HepG2 (cell line): ENCODE data around the gene TECTB. TPM values are rescaled to one million over a fixed set of nuclear protein-coding genes. Genes with fewer than 3 reads are reported as not detected.
A peak's percentile ranks its signal among the peaks of the same experiment; 100 is the strongest.

ENCODE experiments used
- CENPT ChIP-seq: sonication (generic); formaldehyde crosslinking; IDR thresholded peaks from 2 replicates; pipeline ENCODE4 v1.8.0; 2022; ENCODE audit warnings: low read depth, mild to moderate bottlenecking, moderate library complexity, missing genetic modification reagents
- GATA4 ChIP-seq: sonication (generic); IDR thresholded peaks from 2 replicates; pipeline ENCODE4 v1.6.1; 2016; ENCODE audit warnings: antibody characterized with exemption, low read depth, borderline replicate concordance
- HNRNPLL ChIP-seq: fragments of 200-400 bp; formaldehyde crosslinking; IDR thresholded peaks from 2 replicates; pipeline ENCODE4 v1.6.1; 2017; ENCODE audit warnings: mild to moderate bottlenecking, low read depth, low read length; ENCODE audit not compliant: poor library complexity, severe bottlenecking
- HOMEZ ChIP-seq: IDR thresholded peaks from 2 replicates; pipeline ENCODE4 v1.6.1; 2016; ENCODE audit warnings: low read depth
- KDM3A ChIP-seq: IDR thresholded peaks from 2 replicates; pipeline ENCODE4 v1.6.1; 2018; ENCODE audit warnings: low read depth, missing compliant biosample characterization
- MED8 ChIP-seq: sonication (generic); formaldehyde crosslinking; IDR thresholded peaks from 2 replicates; pipeline ENCODE4 v1.8.1; 2023; ENCODE audit warnings: mild to moderate bottlenecking, missing genetic modification reagents; ENCODE audit not compliant: insufficient replicate concordance
- MIER3 ChIP-seq: IDR thresholded peaks from 2 replicates; pipeline ENCODE4 v1.6.1; 2016; ENCODE audit warnings: missing compliant biosample characterization, borderline replicate concordance
- MIXL1 ChIP-seq: IDR thresholded peaks from 2 replicates; pipeline ENCODE4 v1.6.1; 2016
- MTA3 ChIP-seq: sonication (generic); formaldehyde crosslinking; IDR thresholded peaks from 2 replicates; pipeline ENCODE4 v1.4.0; 2020; ENCODE audit warnings: missing genetic modification reagents
- RARA ChIP-seq: IDR thresholded peaks from 2 replicates; pipeline ENCODE4 v1.6.1; 2016; ENCODE audit warnings: missing genetic modification reagents, missing compliant biosample characterization
- SRSF4 ChIP-seq: fragments of 200-400 bp; formaldehyde crosslinking; IDR thresholded peaks from one replicate; pipeline ENCODE4 v1.6.1; 2018; ENCODE audit warnings: mild to moderate bottlenecking, low read depth, low read length, moderate library complexity; ENCODE audit not compliant: poor library complexity, severe bottlenecking
- SRY ChIP-seq: sonication (generic); formaldehyde crosslinking; IDR thresholded peaks from 2 replicates; pipeline ENCODE4 v1.8.0; 2022; ENCODE audit warnings: mild to moderate bottlenecking, missing genetic modification reagents
- ZNF12 ChIP-seq: sonication (generic); formaldehyde crosslinking; IDR thresholded peaks from 2 replicates; pipeline ENCODE4 v1.5.0; 2020; ENCODE audit warnings: missing genetic modification reagents
- ZNF121 ChIP-seq: sonication (generic); formaldehyde crosslinking; IDR thresholded peaks from 2 replicates; pipeline ENCODE4 v1.5.0; 2020; ENCODE audit warnings: mild to moderate bottlenecking, missing genetic modification reagents
- ZNF672 ChIP-seq: sonication (generic); formaldehyde crosslinking; IDR thresholded peaks from 2 replicates; pipeline ENCODE4 v1.8.1; 2022; ENCODE audit warnings: missing genetic modification reagents
- ZUFSP ChIP-seq: sonication (generic); formaldehyde crosslinking; IDR thresholded peaks from 2 replicates; pipeline ENCODE4 v1.9.0; 2021; ENCODE audit warnings: missing genetic modification reagents, mild to moderate bottlenecking, borderline replicate concordance
- polyA plus RNA-seq, 8 experiments: library from polyadenylated mRNA; depleted of rRNA in 3 of 8; stranded (reverse) in 7 of 8; unstranded in 1 of 8; fragments of >200 nt; fragmentation: Illumina TruSeq in 4 of 8; extraction: Trizol in 4 of 8; gene quantifications; 2 replicates each; pipeline versions ENCODE4 v1.2.1 to v1.2.3, GENCODE V29; 2011 to 2016; ENCODE audit warnings: low read depth in 4 of 8, missing spikeins in 1 of 8, mixed read lengths in 1 of 8; ENCODE audit not compliant: insufficient read depth in 1 of 8
- total RNA-seq, 5 experiments: library from RNA; depleted of rRNA; stranded (reverse); fragments of >200 nt; fragmentation: Illumina TruSeq; extraction: Trizol; gene quantifications; 2 replicates each; pipeline ENCODE4 v1.2.3, GENCODE V29; 2016; ENCODE audit warnings: low read depth in 1 of 5
- TF ChIP-seq, protein P1 (sequence below): sonication (generic); formaldehyde crosslinking; IDR thresholded peaks from 2 replicates; pipeline ENCODE4 v1.8.0; 2022; ENCODE audit warnings: missing genetic modification reagents, mild to moderate bottlenecking, borderline replicate concordance
- TF ChIP-seq, protein P2 (sequence below): IDR thresholded peaks from 2 replicates; pipeline ENCODE4 v1.6.1; 2016; ENCODE audit warnings: missing compliant biosample characterization, missing genetic modification reagents, borderline replicate concordance
- TF ChIP-seq, protein P3 (sequence below): sonication (generic); formaldehyde crosslinking; IDR thresholded peaks from 2 replicates; pipeline ENCODE4 v1.5.0; 2020; ENCODE audit warnings: missing genetic modification reagents
- TF ChIP-seq, protein P4 (sequence below): sonication (generic); formaldehyde crosslinking; IDR thresholded peaks from 2 replicates; pipeline ENCODE4; 2020; ENCODE audit warnings: missing genetic modification reagents, mild to moderate bottlenecking, borderline replicate concordance

Gene TECTB
- total and polyA plus RNA-seq, 2 of the 13 experiments (the other 11 are each of a cell fraction or from before 2014, with no cell fraction given): 0.78 to 1.8 TPM

DNA sequence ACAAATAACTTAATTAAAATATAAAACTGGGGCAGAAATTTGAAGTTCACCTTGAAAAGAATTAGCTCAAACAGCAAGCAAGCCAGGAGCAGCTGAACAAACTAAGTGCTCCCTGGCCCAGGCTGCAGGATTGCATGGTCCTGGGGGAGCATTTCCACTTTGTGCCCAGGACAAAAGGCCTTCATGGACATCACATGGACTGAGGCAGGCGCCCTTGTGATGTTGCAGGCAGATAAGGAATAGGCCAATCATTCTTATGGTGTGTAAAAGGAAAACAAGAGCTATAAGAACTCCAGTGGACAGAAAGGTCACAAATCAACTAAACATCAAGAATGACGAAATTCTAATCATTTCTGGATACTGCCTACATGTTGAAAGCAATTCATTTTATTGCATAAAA is 17.5 kb upstream of the TECTB start (continued):
- TF ChIP-seq, protein P1, sequence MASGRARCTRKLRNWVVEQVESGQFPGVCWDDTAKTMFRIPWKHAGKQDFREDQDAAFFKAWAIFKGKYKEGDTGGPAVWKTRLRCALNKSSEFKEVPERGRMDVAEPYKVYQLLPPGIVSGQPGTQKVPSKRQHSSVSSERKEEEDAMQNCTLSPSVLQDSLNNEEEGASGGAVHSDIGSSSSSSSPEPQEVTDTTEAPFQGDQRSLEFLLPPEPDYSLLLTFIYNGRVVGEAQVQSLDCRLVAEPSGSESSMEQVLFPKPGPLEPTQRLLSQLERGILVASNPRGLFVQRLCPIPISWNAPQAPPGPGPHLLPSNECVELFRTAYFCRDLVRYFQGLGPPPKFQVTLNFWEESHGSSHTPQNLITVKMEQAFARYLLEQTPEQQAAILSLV (CRISPR knock-in tag): no peak
- TF ChIP-seq ZNF12 (CRISPR knock-in tag): no peak; the same call in 1 of the 2 replicates
- no peak for TF ChIP-seq SRY (CRISPR knock-in tag)
- TF ChIP-seq, protein P2, sequence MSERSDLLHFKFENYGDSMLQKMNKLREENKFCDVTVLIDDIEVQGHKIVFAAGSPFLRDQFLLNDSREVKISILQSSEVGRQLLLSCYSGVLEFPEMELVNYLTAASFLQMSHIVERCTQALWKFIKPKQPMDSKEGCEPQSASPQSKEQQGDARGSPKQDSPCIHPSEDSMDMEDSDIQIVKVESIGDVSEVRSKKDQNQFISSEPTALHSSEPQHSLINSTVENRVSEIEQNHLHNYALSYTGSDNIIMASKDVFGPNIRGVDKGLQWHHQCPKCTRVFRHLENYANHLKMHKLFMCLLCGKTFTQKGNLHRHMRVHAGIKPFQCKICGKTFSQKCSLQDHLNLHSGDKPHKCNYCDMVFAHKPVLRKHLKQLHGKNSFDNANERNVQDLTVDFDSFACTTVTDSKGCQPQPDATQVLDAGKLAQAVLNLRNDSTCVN (CRISPR knock-in tag): peak; percentile 67; the same call in 1 of the 2 replicates
- peak; percentile 87; the same call in 1 of the 2 replicates for TF ChIP-seq GATA4
- peak; percentile 78; the same call in 1 of the 2 replicates for TF ChIP-seq MIER3
- TF ChIP-seq ZUFSP (CRISPR knock-in tag): no peak
- TF ChIP-seq CENPT (CRISPR knock-in tag): no peak
- peak; percentile 71 for TF ChIP-seq RARA (CRISPR knock-in tag)
- TF ChIP-seq, protein P3, sequence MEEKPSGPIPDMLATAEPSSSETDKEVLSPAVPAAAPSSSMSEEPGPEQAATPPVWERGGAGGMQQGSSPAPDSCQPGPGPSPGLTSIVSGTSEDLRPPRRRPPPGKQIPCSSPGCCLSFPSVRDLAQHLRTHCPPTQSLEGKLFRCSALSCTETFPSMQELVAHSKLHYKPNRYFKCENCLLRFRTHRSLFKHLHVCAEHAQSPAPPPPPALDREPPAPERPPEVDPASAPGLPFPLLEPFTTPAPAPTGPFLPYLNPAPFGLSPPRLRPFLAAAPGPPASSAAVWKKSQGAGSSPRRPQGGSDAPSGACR (CRISPR knock-in tag): no peak
- no peak for TF ChIP-seq HNRNPLL
- TF ChIP-seq MED8: peak; percentile 68
- no peak for TF ChIP-seq ZNF121 (CRISPR knock-in tag)
- TF ChIP-seq MTA3 (CRISPR knock-in tag): no peak
- peak; percentile 77; the same call in 1 of the 2 replicates for TF ChIP-seq HOMEZ (CRISPR knock-in tag)
- no peak for TF ChIP-seq KDM3A
- TF ChIP-seq MIXL1: peak; percentile 42; the same call in 1 of the 2 replicates
- TF ChIP-seq, protein P4, sequence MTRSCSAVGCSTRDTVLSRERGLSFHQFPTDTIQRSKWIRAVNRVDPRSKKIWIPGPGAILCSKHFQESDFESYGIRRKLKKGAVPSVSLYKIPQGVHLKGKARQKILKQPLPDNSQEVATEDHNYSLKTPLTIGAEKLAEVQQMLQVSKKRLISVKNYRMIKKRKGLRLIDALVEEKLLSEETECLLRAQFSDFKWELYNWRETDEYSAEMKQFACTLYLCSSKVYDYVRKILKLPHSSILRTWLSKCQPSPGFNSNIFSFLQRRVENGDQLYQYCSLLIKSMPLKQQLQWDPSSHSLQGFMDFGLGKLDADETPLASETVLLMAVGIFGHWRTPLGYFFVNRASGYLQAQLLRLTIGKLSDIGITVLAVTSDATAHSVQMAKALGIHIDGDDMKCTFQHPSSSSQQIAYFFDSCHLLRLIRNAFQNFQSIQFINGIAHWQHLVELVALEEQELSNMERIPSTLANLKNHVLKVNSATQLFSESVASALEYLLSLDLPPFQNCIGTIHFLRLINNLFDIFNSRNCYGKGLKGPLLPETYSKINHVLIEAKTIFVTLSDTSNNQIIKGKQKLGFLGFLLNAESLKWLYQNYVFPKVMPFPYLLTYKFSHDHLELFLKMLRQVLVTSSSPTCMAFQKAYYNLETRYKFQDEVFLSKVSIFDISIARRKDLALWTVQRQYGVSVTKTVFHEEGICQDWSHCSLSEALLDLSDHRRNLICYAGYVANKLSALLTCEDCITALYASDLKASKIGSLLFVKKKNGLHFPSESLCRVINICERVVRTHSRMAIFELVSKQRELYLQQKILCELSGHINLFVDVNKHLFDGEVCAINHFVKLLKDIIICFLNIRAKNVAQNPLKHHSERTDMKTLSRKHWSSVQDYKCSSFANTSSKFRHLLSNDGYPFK (CRISPR knock-in tag): no peak
- TF ChIP-seq SRSF4: no peak
- no peak for TF ChIP-seq ZNF672 (CRISPR knock-in tag)
